Activated CD8-positive, alpha-beta T cell treated with anti-CD3 and anti-CD28 coated beads, Interleukin-2, amount 10 ng/mL, durations not matched to agents 7 days and 5 days (primary cell): ENCODE data around the gene PDZD8. TPM values are rescaled to one million over a fixed set of nuclear protein-coding genes. Genes with fewer than 3 reads are reported as not detected.
A peak's percentile ranks its signal among the peaks of the same experiment; 100 is the strongest.

Experiments used
- ATAC-seq: fragments of 150-1000 bp; cut with Tn5 transposase; one replicate; pipeline ENCODE4 v1.10.0; 2021; ENCODE audit warnings: moderate library complexity
- CTCF ChIA-PET: fragments of 350-600 bp; sonication (Branson Sonifier 250); formaldehyde crosslinking; loops from one replicate; lab custom pipeline; 2021; ENCODE audit warnings: antibody characterized with exemption; lab: Charles Lee
- POLR2A ChIA-PET: fragments of 350-600 bp; sonication (Branson Sonifier 250); formaldehyde crosslinking; loops from one replicate; lab custom pipeline; 2021; ENCODE audit warnings: antibody characterized with exemption; lab: Charles Lee
- DNase-seq: peaks from one replicate; pipeline ENCODE4 v3.0.0-alpha.2; 2020
- H3K27ac Mint-ChIP-seq: one replicate; pipeline ENCODE4 v1.8.0; 2021; ENCODE audit warnings: mild to moderate bottlenecking, mixed read lengths
- H3K27me3 Mint-ChIP-seq: one replicate; pipeline ENCODE4 v1.8.0; 2021; ENCODE audit warnings: low read depth, mixed read lengths
- H3K36me3 Mint-ChIP-seq: one replicate; pipeline ENCODE4 v1.8.0; 2021; ENCODE audit warnings: low read depth, mixed read lengths
- H3K4me1 Mint-ChIP-seq: one replicate; pipeline ENCODE4 v1.8.0; 2021; ENCODE audit warnings: low read depth, mixed read lengths
- H3K4me3 Mint-ChIP-seq: one replicate; pipeline ENCODE4 v1.8.0; 2021; ENCODE audit warnings: mild to moderate bottlenecking, mixed read lengths
- H3K9me3 Mint-ChIP-seq: one replicate; pipeline ENCODE4 v1.8.0; 2022; ENCODE audit warnings: mixed read lengths; ENCODE audit not compliant: insufficient read depth
- total RNA-seq, 2 experiments: library from RNA; stranded (reverse); gene quantifications; one replicate each; pipeline ENCODE4 v1.2.3, GENCODE V29; 2021

Gene PDZD8
- total RNA-seq, 2 experiments from 2014 or later, result 11.2 to 12.5 TPM

GRCh38 chr10:117360994-117361667, 14.1 kb downstream of the PDZD8 start:
- CTCF ChIA-PET, result interaction anchor here (1.1 to 2.4 kb wide), 4 partner anchors 10 to 145 kb away, joined by 3 to 13 read pairs (median 4); no protein-coding TSS in a partner anchor
- no peak for ATAC-seq
- H3K27me3 Mint-ChIP-seq, result no peaks in the 10 kb centered on the region
- H3K4me3 Mint-ChIP-seq, result no peak overlapping the region
- no peaks in the 10 kb centered on the region for H3K9me3 Mint-ChIP-seq
- peaks cover 8% of the 10 kb centered on the region for H3K36me3 Mint-ChIP-seq
- DNase-seq, result no peak
- POLR2A ChIA-PET, result no interaction called here
- H3K27ac Mint-ChIP-seq, result no peak overlapping the region
- peaks cover 22% of the 10 kb centered on the region for H3K4me1 Mint-ChIP-seq

GRCh38 chr10:117360016-117360415, 15.2 kb downstream of the PDZD8 start:
- CTCF ChIA-PET, result interaction anchor here (1.1 to 2.4 kb wide), 3 partner anchors 14 to 83 kb away, joined by 3 to 13 read pairs (median 3); no protein-coding TSS in a partner anchor
- ATAC-seq, result no peak

GRCh38 chr10:117355072-117355471, 20.2 kb downstream of the PDZD8 start:
- Mint-ChIP-seq H3K4me3 (no peak overlapping the region), H3K9me3 (no peaks in the 10 kb centered on the region), H3K36me3 (peaks cover 8% of the 10 kb centered on the region), H3K27ac (no peak overlapping the region), H3K4me1 (peaks cover 31% of the 10 kb centered on the region), H3K27me3 (no peaks in the 10 kb centered on the region)
- DNase-seq, result no peak
- ChIA-PET CTCF (interaction anchor here (0.7 to 1.0 kb wide), 3 partner anchors 27 to 180 kb away, joined by 3 to 4 read pairs (median 3); no protein-coding TSS in a partner anchor), POLR2A (no interaction called here)
- no peak for ATAC-seq

More at GRCh38 chr10:117360016-117360415, 15.2 kb downstream of the PDZD8 start:
- H3K27ac Mint-ChIP-seq, result no peak overlapping the region
- no peak overlapping the region for H3K4me3 Mint-ChIP-seq
- POLR2A ChIA-PET, result no interaction called here
- DNase-seq, result no peak
- H3K4me1 Mint-ChIP-seq, result peaks cover 15% of the 10 kb centered on the region
- H3K27me3 Mint-ChIP-seq, result no peaks in the 10 kb centered on the region
- peaks cover 8% of the 10 kb centered on the region for H3K36me3 Mint-ChIP-seq
- H3K9me3 Mint-ChIP-seq, result no peaks in the 10 kb centered on the region

GRCh38 chr10:117353684-117354083, 21.6 kb downstream of the PDZD8 start:
- Mint-ChIP-seq H3K27me3 (no peaks in the 10 kb centered on the region), H3K36me3 (peaks cover 8% of the 10 kb centered on the region), H3K4me3 (no peak overlapping the region), H3K9me3 (no peaks in the 10 kb centered on the region), H3K4me1 (peaks cover 31% of the 10 kb centered on the region), H3K27ac (peak overlapping the region; percentile 19)
- ChIA-PET CTCF (no interaction called here), POLR2A (no interaction called here)
- DNase-seq, result no peak
- no peak for ATAC-seq

GRCh38 chr10:117352724-117353123, 22.5 kb downstream of the PDZD8 start:
- no peak for ATAC-seq
- ChIA-PET CTCF (no interaction called here), POLR2A (interaction anchor here (1.5 kb wide), 1 partner anchor 31 kb away, joined by 3 read pairs; no protein-coding TSS in a partner anchor)
- no peak overlapping the region for H3K27ac Mint-ChIP-seq
- no peak for DNase-seq
- H3K4me1 Mint-ChIP-seq, result peaks cover 29% of the 10 kb centered on the region
- H3K36me3 Mint-ChIP-seq, result peaks cover 6% of the 10 kb centered on the region
- H3K4me3 Mint-ChIP-seq, result no peak overlapping the region
- no peaks in the 10 kb centered on the region for H3K9me3 Mint-ChIP-seq
- no peaks in the 10 kb centered on the region for H3K27me3 Mint-ChIP-seq

DNA sequence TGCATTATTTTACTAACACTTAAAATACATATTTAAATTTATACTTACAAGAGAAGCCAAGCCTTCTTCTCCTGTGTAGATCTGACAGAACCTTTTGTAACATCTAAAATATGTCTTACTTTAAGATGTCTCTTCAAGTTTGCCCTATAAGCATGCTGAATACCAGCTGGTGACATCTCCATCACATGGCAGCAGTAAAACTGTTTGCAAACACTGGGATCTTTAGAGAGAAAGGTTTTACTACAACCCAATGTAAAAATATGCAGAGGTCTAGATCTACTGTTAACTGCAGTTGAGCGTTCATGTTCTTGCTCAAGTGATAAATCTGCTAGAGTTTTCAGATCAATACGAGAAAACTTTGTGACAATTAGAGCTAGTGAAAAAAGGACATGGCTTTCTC, 23.2 kb downstream of the PDZD8 start:
- peaks cover 30% of the 10 kb centered on the region for H3K4me1 Mint-ChIP-seq
- POLR2A ChIA-PET, result interaction anchor here (1.5 kb wide), 1 partner anchor 32 kb away, joined by 3 read pairs; no protein-coding TSS in a partner anchor

DNA sequence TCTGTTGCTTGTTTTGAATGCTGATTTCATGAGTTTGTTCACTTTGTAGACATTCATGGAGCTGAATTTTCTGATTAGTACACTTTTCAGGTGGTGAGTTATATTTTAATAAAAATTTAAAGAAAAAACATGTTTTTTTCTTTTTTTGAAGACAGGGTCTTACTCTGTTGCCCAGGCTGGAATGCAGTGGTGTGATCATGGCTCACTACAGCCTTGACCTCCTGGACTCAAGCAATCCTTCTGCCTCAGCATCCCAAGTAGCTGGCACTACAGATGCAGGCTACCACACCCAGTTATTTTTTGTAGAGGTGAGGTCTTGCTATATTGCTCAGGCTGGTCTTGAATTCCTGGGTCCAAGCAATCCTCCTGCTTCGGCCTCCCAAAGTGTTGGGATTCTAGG, 23.7 kb downstream of the PDZD8 start:
- peaks cover 6% of the 10 kb centered on the region for H3K36me3 Mint-ChIP-seq
- DNase-seq, result no peak
- POLR2A ChIA-PET, result no interaction called here

More for the DNA sequence above, 23.2 kb downstream of the PDZD8 start:
- Mint-ChIP-seq H3K36me3 (peaks cover 6% of the 10 kb centered on the region), H3K27me3 (no peaks in the 10 kb centered on the region), H3K9me3 (no peaks in the 10 kb centered on the region), H3K4me3 (no peak overlapping the region), H3K27ac (no peak overlapping the region)
- ATAC-seq (no peak), DNase-seq (no peak)
- CTCF ChIA-PET, result interaction anchor here (1.0 to 3.6 kb wide), 2 partner anchors 9 to 135 kb away, joined by 4 to 14 read pairs; no protein-coding TSS in a partner anchor

GRCh38 chr10:117350909-117351308, 24.3 kb downstream of the PDZD8 start:
- no peak for ATAC-seq
- Mint-ChIP-seq H3K27ac (no peak overlapping the region), H3K4me3 (no peak overlapping the region), H3K36me3 (peaks cover 6% of the 10 kb centered on the region), H3K9me3 (no peaks in the 10 kb centered on the region), H3K27me3 (no peaks in the 10 kb centered on the region), H3K4me1 (peaks cover 33% of the 10 kb centered on the region)
- ChIA-PET CTCF (interaction anchor here (1.0 to 3.6 kb wide), 2 partner anchors 10 to 134 kb away, joined by 4 to 14 read pairs; no protein-coding TSS in a partner anchor), POLR2A (no interaction called here)
- no peak for DNase-seq

More for the DNA sequence above, 23.7 kb downstream of the PDZD8 start:
- Mint-ChIP-seq H3K9me3 (no peaks in the 10 kb centered on the region), H3K4me3 (no peak overlapping the region), H3K27ac (no peak overlapping the region), H3K27me3 (no peaks in the 10 kb centered on the region), H3K4me1 (peaks cover 33% of the 10 kb centered on the region)
- ATAC-seq, result no peak
- CTCF ChIA-PET, result interaction anchor here (1.0 to 3.6 kb wide), 2 partner anchors 9 to 135 kb away, joined by 4 to 14 read pairs; no protein-coding TSS in a partner anchor

- ATAC-seq (no peak), DNase-seq (no peak)
- H3K9me3 Mint-ChIP-seq, result no peaks in the 10 kb centered on the region
- no peaks in the 10 kb centered on the region for H3K27me3 Mint-ChIP-seq
- CTCF ChIA-PET, result no interaction called here
- POLR2A ChIA-PET, result no interaction called here
- peaks cover 27% of the 10 kb centered on the region for H3K4me1 Mint-ChIP-seq
- H3K4me3 Mint-ChIP-seq, result no peak overlapping the region
- H3K27ac Mint-ChIP-seq, result no peak overlapping the region
- H3K36me3 Mint-ChIP-seq, result peaks cover 6% of the 10 kb centered on the region
These were observed 27.0 kb downstream of the PDZD8 start for GRCh38 chr10:117348236-117348635.

GRCh38 chr10:117346574-117346973, 28.7 kb downstream of the PDZD8 start:
- no peak overlapping the region for H3K27ac Mint-ChIP-seq
- ChIA-PET CTCF (interaction anchor here (0.7 kb wide), 1 partner anchor 26 kb away, joined by 3 read pairs; no protein-coding TSS in a partner anchor), POLR2A (no interaction called here)
- no peak for DNase-seq
- H3K9me3 Mint-ChIP-seq, result no peaks in the 10 kb centered on the region
- H3K27me3 Mint-ChIP-seq, result no peaks in the 10 kb centered on the region
- H3K4me1 Mint-ChIP-seq, result peaks cover 32% of the 10 kb centered on the region
- no peak for ATAC-seq
- H3K36me3 Mint-ChIP-seq, result peaks cover 6% of the 10 kb centered on the region
- H3K4me3 Mint-ChIP-seq, result no peak overlapping the region

DNA sequence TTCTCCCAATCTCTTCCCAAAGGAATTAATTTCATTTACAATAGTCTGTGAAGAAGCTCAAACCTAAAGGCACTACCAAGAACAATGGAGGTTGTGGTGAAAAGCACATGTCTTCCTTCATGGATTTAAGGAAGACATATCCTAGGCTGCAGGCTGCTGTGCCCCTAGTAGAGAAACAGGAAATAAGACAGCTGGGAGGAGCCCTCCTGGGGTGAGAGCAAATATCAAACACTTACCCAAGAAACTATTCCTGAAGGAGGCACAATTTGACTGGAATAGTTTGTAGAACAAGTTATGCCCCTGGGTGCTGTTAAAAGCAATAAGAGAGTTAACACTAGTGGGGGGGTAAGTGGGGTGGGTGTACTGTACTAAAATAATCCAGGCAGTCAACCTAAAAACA, 30.1 kb downstream of the PDZD8 start:
- ChIA-PET CTCF (interaction anchor here (1.1 kb wide), 2 partner anchors 23 to 26 kb away, joined by 3 read pairs; no protein-coding TSS in a partner anchor), POLR2A (no interaction called here)
- ATAC-seq, result no peak
- H3K4me1 Mint-ChIP-seq, result peaks cover 27% of the 10 kb centered on the region
- H3K9me3 Mint-ChIP-seq, result no peaks in the 10 kb centered on the region
- no peak for DNase-seq
- H3K27me3 Mint-ChIP-seq, result no peaks in the 10 kb centered on the region
- H3K36me3 Mint-ChIP-seq, result peaks cover 4% of the 10 kb centered on the region
- no peak overlapping the region for H3K4me3 Mint-ChIP-seq
- H3K27ac Mint-ChIP-seq, result no peak overlapping the region

- Mint-ChIP-seq H3K27me3 (no peaks in the 10 kb centered on the region), H3K4me3 (no peak overlapping the region), H3K9me3 (no peaks in the 10 kb centered on the region), H3K4me1 (peaks cover 27% of the 10 kb centered on the region), H3K27ac (no peak overlapping the region), H3K36me3 (peaks cover 9% of the 10 kb centered on the region)
- no peak for DNase-seq
- ATAC-seq, result no peak
- ChIA-PET POLR2A (no interaction called here), CTCF (no interaction called here)
These were observed 32.6 kb downstream of the PDZD8 start for GRCh38 chr10:117342641-117343040.
